ENCODE data around the gene BLTP3A.
"Not testable (repeated sequence)": the region's sequence is repeated elsewhere in the genome, so short reads cannot be mapped to it uniquely, and the experiment has no call there.

BLTP3A gene

DNA sequence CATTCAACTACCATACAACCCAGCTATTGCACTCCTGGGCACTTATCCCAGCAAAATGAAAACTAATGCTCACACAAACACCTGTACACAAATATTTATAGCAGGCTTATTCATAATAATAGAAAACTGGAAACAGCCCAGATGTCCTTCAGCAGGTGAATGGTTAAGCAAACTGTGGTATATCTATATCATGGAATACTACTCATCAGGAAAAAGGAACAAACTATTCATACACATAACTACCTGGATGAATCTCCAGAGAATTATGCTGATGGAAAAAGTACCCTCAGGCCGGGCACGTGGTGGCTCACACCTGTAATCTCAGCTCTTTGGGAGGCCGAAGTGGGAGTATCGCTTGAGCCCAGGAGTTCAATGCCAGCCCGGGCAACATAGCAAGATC lies 3.8 kb upstream of the BLTP3A start:
- DNase-seq: no peak

DNA sequence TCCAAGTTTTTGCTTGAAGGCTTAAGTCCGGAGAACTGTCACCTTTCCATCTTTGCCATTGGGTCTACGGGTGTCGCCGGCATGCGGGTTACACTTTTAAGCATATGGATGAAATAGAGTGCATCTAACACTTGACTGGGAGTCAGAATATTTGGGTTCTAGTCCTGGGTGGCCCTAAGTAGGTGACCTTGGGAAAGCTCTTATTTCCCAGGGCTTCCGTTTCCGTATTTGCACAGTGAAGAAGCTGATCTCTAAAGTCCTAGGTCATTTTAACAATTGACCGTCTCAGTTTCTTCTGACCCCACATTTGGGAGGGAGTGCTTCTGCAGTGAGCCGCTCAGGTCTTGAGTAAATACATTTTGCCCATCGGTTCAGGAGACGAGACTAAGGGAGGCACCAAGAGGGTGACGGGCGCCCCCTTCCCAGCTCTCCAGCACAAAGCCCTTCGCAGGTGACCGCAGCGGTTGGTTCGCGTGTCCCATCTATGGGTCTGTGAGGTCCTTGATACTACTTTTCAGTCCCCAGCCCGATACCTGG lies 651 bp upstream of the BLTP3A start:
- peak in 40 of 51 donors; percentile 16 to 80 (median 50) for DNase-seq

DNA sequence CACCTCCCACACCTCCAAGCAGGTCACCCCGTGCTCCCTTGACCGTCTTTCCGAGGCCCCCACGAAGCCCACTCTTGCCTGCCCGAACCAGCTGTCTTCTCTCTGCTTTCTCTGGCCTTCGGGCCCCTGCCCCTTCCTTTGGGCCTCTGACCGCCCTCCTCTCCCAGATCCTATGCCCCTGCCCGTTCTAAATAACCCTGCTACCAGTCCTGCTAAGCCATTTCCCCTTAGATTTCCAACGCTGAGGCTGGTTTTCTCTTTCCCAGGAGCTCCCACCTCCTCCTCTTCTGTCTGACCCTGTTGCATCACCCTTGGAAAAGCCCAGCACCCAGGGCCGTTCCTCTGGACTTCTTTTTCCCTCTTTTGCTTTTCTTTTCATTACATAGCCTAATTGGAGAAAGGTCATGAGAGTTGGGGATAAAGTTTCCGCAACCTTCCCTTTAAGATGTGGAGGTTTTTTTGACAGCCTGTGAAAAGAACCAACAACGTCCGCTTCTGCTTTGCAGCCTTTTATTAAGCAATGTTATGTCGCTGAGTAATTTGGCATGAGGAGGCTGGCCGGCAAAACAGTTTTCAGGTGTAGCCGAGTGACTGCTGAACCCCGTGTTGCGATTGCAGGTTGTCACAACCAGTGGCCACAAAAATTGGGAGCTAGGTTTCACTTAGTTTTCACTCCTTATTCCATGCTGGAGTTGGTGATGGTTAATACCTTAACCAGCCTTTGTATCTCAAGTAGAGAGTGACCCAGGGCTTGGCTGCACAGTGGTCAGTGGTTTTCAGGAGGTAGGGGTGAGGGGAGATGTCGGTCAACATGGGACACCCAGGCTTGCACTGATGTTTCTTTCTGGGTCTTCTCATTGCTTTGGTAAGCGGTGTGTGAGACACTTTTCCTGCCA lies 970 bp downstream of the BLTP3A start:
- DNase-seq: peak in 24 of 51 donors; percentile 3 to 64 (median 40)

DNA sequence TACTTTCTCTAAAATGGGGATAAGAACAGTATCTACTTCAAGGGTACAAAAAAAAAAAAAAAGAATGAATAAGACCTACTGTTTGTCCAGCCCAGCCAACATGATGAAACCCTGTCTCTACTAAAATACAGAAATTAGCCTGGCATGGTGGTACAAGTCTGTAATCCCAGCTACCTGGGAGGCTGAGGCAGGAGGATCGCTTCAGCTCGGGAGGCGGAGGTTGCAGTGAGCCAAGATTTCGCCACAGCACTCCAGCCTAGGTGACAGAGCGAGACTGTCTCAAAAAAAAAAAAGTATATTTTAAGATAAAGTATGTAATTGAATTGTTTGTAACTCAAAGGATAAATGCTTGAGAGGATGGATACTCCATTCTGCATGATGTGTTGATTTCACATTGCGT lies 2.0 kb downstream of the BLTP3A start:
- no peak for DNase-seq

DNA sequence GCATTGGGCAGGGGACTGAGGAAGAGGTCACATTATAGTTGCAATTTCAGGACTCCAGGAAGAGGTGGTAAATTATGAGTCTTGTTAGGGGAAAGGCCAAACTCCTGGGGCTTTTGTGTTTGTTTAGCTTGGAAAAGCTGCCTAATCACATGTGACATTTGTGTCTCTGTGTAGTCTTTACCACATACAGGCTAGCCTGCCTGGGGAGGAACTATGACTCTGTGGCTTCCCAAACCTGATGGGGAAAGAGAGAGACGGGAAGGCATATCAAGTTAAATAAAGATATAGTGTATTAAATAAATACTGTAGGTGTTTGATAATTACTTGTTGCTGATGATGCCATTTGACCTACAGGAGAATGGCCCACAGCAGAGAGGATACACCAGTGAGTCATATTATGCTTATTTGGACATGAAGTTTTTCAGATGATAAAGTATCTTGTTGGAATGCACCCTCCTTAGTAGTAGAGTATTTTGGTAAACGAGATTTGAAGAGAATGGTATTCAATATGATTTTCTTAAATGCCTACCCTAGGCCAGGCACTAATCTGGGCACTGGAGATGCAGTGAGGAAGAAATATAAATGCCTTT lies 4.0 kb downstream of the BLTP3A start:
- no peak for DNase-seq

DNA sequence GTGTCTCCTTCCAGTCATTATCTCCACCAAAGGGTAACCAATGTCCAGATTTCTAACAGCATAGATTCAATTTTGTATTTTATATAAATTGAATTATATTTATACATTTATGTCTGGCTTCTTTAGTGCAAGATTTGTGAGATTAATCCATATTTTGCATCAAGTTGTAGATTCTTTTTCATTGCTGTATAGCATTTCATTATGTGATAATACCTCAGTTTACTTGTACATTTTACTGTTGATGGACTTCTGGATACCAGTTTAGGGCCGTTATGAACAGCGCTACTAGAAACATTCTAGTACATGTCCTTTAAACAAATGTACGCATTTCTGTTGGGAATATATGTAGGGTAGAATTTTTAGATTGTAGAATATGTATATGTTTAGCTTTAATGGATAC lies 6.2 kb downstream of the BLTP3A start:
- DNase-seq: no peak

DNA sequence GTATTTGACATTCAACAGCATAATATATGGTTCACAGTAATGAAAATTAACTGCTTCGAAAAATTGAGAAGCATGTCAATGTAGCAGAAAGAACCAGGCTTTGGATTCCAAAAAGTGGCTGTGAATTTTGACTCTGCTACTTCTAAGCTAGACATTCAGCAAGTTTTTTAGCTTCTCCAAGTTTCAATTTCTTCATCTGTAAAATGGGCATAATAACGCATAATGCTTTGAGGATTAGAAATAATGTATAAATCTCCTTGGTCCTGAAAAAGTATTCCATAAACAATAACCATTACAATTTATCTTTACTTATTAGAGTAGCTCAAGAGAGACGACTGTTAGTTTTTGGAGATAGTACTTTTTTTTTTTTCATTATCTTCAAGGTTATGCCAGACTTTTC lies 7.7 kb downstream of the BLTP3A start:
- DNase-seq: no peak

DNA sequence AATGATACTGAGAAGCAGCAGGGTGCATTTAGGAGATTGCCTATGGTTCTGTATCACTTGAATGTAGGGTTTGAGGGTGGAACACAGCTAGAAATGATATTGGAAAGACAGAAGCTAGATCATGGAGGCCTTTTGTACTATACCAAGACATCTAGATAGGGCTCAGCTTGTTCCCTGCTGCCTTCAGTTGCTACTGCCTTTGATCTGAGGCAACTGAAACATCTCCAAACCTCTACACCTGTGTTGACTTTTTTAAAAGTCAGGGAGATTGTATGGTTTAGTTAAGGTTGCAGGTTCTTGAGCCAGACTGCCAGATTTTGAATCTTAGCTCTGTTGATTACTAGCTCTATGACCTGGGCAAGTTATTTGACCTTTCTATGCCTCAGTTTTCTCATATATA lies 12.7 kb downstream of the BLTP3A start:
- DNase-seq: no peak

DNA sequence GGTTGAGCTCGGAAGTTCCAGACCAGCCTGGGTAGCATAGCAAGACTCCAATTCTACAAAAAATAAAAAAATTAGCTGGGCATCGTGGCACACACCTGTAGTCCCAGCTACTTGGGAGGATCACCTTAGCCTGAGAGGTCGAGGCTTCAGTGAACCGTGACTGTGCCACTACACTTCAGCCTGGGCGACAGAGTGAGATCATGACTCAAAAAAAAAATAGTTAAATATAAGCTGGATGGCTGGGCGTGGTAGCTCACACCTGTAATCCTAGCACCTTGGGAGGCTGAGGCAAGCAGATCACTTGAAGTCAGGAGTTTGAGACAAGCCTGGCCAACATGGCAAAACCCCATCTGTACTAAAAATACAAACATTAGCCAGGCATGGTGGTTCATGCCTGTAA lies 13.2 kb downstream of the BLTP3A start:
- not testable (repeated sequence) for DNase-seq

DNA sequence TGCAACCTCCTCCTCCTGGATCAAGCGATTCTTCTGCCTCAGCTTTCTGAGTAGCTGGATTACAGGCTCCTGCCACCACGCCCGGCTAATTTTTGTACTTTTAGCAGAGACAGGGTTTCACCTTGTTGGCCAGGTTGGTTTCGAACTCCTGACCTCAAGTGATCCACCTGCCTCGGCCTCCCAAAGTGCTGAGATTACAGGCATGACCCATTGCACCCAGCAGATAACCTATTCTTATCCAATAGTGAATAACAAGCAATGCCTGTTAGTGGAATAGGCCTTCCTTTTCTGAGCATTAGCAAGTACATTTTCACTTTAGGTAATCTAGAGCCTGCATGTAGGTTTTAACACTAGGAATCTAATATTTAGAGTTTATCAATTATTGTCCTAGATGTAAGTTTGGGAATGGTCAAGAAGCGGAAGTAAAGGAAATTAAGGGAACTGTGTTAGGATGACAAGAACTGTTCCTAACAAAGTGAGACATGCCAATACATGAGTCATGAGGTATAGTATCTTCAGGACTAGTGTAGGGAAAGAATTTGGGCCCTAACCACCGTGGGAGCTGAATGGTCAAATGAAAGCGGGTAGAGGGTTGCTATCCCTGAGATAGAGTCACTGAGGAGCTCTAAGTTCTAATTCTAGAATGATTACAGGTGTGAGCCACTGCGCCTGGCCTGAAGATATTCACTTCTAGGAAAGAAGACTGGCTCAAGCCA lies 15.0 kb downstream of the BLTP3A start:
- no peak for DNase-seq

DNA sequence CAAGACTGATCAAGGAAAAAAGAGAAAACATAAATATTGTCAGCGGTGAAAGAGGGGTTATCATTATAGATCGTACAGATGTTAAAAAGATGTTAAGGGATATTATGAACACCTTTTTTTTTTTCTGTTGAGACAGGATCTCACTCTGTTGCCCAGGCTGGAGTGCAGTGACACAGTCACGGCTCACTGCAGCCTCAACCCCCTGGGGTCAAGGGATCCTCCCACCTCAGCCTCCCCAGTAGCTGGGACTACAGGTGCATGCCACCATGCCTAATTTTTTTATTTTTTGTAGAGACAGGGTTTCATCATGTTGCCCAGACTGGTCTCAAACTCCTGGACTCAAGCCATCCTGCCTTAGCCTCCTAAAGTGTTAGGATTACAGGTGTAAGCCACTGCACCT lies 16.6 kb downstream of the BLTP3A start:
- DNase-seq: not testable (repeated sequence)

DNA sequence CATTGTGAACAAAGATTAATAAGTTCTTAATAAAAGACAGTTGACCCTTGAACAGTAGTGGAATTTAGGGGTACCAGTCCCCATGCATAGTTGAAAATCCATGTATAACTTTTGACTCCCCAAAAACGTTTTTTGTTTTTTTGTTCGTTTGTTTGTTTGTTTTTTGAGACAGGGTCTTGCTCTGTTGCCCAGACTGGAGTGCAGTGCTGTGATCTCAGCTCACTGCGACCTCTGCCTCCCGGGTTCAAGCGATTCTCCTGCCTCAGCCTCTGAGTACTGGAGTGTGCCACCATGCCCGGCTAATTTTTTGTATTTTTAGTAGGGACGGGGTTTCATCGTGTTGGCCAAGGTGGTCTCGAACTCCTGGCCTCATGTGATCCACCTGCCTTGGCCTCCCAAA lies 17.5 kb downstream of the BLTP3A start:
- not testable (repeated sequence) for DNase-seq

DNA sequence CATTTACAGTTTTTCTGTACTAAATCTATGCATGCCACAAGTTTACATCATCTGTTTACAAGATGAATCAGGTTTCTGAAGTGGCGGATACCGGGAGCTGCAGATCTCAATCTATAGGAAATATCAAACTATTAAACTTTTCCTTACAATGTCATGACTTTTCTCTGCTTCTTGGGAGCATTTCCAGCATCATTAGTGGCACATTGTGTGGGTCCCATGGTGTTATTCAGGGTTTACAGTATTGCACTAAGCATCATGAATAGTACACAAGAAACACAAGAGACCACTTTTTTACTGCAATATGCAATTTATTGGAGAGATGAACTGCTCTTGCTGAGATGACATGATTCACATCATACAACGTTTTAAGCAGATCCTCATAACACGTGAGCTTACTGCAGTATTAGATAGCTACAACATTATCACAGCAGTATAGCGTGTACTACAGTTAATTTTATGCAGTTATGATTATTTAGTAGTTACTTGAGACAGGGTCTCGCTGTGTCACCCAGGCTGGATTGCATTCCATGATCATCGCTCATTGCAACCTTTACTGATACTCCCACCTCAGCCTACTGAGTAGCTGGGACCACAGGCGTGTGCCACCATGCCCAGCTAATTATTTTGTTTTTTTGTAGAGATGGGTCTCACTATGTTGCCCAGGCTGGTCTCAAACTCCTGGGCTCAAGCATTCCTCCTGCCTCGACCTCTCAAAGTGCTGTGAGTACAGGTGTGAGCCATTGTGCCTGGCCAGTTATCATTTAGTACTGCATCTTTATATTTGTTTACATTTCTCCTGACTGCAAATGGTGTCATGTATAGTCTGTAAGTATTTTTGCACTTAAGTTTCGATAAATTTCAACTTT lies 18.4 kb downstream of the BLTP3A start:
- DNase-seq: no peak

DNA sequence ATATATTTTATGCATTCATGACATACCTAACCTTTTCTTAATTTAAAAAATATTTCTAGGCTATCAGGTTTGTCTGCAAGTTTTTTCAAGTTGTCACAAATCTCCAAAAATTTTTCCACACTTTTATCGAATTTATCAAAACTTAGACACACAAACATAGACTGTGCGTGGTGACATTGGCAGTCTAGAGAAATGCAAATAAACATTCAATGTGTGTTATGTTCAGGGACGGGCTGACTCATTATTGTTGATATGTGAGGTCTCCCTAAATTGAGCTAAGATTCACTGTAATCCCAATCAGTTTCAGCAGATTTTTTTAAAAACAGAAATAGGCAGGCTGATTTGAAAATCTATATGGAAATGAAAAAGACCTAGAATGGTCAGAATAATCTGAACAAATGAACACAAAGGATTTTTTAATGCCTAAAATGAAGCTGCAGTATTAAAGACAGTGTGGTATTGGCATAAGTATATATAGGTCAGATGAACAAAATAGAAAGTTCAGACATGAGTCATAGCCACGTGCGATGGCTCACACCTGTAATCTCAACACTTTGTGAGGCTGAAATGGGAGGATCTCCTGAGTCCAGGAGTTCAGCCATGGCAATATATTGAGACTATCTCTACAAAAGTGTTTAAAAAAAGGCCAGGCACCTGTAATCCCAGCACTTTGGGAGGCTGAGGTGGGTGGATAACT lies 19.2 kb downstream of the BLTP3A start:
- no peak for DNase-seq

DNA sequence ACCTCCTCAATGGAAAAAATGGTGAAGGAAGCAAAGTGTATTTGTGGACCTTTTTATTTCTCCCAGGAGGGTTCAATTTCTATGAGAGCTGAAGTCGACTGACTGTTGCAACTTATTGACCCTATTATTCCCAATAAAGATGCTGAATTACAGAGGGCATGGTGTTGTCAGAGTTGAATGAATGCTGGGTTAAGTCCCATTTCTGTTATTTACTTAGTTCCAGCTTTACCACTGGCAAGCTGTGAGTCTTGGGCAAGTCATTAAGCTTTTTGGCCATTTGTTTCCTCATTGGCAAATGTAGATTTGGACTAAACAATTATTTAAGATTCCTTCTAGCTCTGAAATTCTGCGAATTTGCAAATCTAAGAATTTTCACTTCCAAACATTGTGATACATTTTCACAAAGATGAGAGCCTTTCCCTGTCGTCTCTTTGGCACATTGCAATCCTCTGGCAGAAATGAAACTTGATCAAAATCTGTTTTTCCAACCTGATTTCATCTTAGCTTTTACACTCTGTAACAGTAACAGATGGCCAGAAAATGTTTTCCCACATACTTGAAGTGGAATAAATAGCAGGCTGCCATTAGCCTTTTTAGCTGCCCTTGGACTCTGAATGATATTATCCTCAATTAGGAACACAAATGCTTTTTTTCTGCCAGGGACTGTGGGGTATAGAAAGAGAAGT lies 21.3 kb downstream of the BLTP3A start:
- DNase-seq: no peak

DNA sequence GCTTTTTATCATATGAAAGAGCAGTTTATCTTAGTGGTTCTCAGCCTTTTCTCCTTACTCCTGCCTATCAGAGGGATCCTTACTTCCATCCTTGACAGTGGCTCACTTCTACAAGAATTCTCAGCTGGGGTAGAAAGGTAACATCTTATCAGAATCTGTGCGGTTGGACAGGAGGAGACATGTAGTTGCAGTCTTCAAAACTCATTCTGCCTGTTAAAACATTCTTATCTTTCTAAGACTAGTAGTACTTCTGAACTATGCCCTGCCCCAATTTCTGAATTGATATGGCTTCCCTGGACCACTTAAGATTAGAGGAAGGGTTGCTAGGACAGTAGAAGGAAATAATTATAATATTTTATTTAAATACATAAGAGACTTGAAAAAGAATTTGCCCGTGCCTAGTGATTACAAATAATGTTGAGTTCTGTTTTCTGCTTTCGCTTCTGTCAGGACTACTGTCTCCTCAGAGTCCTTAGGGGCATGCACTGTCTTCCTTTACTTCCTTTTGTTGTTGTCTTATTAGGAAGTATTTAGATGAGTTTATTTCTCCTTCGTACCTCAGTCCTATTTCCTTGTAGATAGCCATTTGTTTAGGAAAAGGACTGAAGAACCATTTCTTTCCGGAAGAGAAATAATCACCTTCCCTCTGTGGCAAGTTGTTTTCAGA lies 24.9 kb downstream of the BLTP3A start:
- no peak for DNase-seq

DNA sequence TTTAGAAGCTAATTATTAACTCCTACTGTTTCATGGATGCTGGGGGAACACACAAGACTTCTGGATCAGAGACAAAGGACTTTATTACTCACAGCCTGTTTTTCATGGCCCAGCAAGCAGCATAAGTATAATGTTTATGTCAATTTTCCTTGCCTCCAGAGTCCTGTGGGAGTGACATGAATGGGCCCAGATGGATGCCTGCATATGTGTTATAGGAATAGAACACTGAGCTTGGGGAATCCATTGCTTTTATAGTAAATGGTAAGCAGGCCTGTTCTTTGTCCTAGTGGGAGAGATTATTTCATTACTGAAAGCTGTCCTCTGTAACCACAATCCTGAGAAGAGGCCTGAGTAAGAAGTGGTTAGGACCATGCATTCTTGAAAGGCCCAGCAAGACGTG lies 25.6 kb downstream of the BLTP3A start:
- no peak for DNase-seq

DNA sequence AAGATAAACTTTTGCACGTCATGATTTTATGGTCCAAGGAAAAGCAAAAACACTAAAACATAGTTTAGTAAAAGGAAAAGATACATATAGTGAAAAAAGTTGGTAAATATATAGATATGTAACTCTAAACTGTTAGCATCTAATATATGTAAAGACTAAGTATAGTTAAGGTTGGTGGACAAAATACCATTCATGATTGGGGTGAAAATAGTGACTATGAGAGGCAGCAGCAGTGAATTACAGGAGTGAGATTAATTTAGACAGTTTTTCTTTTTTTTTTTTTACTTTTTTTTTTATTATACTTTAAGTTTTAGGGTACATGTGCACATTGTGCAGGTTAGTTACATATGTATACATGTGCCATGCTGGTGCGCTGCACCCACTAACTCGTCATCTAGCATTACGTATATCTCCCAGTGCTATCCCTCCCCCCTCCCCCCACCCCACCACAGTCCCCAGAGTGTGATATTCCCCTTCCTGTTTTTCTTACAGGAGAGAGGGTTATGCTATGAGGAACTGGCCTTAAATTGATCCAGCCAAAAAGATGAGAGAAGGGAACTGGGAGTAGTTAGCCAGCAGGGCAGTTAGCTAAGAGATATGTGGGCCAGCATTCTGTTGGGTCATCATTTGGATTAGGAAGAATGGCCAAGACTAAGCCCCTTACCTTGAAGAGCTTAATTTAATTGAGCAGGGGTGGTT lies 27.1 kb downstream of the BLTP3A start:
- not testable (repeated sequence) for DNase-seq
